HL-60 (cell line): ENCODE results near the gene COX6B2.

Experiments
- DNase-seq, 2 experiments: peaks; one replicate each; pipeline ENCODE4 v3.0.0-alpha.2; 2010 to 2020; ENCODE audit warnings: low read depth in 1 of 2, low spot score in 1 of 2
- H3K27ac ChIP-seq: fragments of 250-450 bp; sonication (Bioruptor Pico); replicated peaks from 2 replicates; pipeline ENCODE4 v1.5.1; 2020; ENCODE audit warnings: mild to moderate bottlenecking, moderate library complexity
- H3K27me3 ChIP-seq: fragments of 250-450 bp; sonication (Bioruptor Pico); 2 replicates; pipeline ENCODE4 v1.5.1; 2021; ENCODE audit warnings: mild to moderate bottlenecking, moderate library complexity; ENCODE audit not compliant: insufficient read depth, poor library complexity, severe bottlenecking
- H3K4me3 ChIP-seq: replicated peaks from 2 replicates; pipeline ENCODE4 v1.5.1; 2011; ENCODE audit warnings: mild to moderate bottlenecking, control low read depth, low read length; ENCODE audit not compliant: insufficient read depth
- CTCF ChIP-seq: IDR thresholded peaks from one replicate; pipeline ENCODE4 v1.5.1; 2011; ENCODE audit warnings: low read length, control low read depth, inconsistent platforms; ENCODE audit not compliant: insufficient read depth
- GABPA ChIP-seq: IDR thresholded peaks from 2 replicates; pipeline ENCODE4 v1.6.1; 2012; ENCODE audit warnings: low read depth
- POLR2AphosphoS5 ChIP-seq: IDR thresholded peaks from 2 replicates; pipeline ENCODE4 v1.6.1; 2012; ENCODE audit warnings: low read depth
- SPI1 ChIP-seq: IDR thresholded peaks from 2 replicates; pipeline ENCODE4 v1.6.1; 2012; ENCODE audit warnings: low read depth, mild to moderate bottlenecking, borderline replicate concordance
- TF ChIP-seq, protein P1 (sequence below): IDR thresholded peaks from 2 replicates; pipeline ENCODE4 v1.6.1; 2012; ENCODE audit warnings: low read depth; ENCODE audit not compliant: insufficient replicate concordance

COX6B2 gene

GRCh38 chr19:55372316-55373081 lies 18.0 kb upstream of the COX6B2 start:
- TF ChIP-seq POLR2AphosphoS5 = no peak
- TF ChIP-seq, protein P1, sequence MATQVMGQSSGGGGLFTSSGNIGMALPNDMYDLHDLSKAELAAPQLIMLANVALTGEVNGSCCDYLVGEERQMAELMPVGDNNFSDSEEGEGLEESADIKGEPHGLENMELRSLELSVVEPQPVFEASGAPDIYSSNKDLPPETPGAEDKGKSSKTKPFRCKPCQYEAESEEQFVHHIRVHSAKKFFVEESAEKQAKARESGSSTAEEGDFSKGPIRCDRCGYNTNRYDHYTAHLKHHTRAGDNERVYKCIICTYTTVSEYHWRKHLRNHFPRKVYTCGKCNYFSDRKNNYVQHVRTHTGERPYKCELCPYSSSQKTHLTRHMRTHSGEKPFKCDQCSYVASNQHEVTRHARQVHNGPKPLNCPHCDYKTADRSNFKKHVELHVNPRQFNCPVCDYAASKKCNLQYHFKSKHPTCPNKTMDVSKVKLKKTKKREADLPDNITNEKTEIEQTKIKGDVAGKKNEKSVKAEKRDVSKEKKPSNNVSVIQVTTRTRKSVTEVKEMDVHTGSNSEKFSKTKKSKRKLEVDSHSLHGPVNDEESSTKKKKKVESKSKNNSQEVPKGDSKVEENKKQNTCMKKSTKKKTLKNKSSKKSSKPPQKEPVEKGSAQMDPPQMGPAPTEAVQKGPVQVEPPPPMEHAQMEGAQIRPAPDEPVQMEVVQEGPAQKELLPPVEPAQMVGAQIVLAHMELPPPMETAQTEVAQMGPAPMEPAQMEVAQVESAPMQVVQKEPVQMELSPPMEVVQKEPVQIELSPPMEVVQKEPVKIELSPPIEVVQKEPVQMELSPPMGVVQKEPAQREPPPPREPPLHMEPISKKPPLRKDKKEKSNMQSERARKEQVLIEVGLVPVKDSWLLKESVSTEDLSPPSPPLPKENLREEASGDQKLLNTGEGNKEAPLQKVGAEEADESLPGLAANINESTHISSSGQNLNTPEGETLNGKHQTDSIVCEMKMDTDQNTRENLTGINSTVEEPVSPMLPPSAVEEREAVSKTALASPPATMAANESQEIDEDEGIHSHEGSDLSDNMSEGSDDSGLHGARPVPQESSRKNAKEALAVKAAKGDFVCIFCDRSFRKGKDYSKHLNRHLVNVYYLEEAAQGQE = no peak
- TF ChIP-seq CTCF = no peak
- no peak for TF ChIP-seq SPI1
- TF ChIP-seq GABPA = no peak
- peaks cover 54% of the 10 kb centered on the region for H3K27me3 ChIP-seq
- H3K4me3 ChIP-seq = no peak overlapping the region
- no peak overlapping the region for H3K27ac ChIP-seq
- no peak for DNase-seq

GRCh38 chr19:55370305-55370988 lies 15.9 kb upstream of the COX6B2 start, which contains the start of gene IL11:
TSS of gene IL11 (minus strand) at chr19:55370463. CDS start at chr19:55370310, 153 bp downstream.
- Histone ChIP-seq H3K27ac (no peak within 1 kb of the TSS), H3K27me3 (peaks cover 43% of the 10 kb centered on the region), H3K4me3 (no peak within 1 kb of the TSS)
- DNase-seq = no peak
- TF ChIP-seq, protein P1 = no peak
- no peak for TF ChIP-seq GABPA
- no peak for TF ChIP-seq CTCF
- TF ChIP-seq SPI1 = no peak
- no peak for TF ChIP-seq POLR2AphosphoS5

DNA sequence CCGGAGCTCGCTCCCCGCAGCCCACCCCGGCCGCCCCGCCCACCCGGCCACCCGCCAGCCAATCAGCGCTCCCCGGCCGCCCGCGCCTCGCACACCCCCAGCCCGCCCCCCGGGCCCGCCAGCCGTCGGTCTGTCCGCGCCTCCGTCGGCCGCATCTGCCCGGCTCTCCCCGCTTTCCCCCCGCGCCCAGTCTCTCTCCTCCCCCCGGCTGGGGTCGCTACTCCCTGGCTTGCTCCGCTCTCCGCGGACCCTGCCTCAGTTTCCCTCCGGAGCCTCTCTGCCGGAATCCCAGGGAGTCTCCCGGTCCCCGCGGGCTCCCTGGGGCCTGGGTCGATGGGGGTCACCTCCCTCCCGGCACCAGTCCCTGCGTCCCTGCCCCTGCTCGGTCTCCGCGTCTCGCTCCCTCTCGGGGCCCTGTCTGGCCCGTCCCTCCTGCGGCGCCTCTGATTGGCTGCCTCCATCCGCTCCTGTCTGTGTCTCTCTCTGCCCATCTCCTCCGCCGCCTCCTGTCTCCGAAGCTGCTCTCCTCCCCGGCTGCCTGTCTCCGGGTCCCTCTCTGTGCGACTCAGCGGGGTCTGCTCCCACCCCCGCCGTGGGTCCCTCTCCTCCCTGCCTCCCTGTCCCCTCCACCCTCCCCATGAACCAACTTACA lies 15.3 kb upstream of the COX6B2 start:
- TF ChIP-seq GABPA (no peak), CTCF (no peak), POLR2AphosphoS5 (no peak), SPI1 (no peak)
- TF ChIP-seq, protein P1 = no peak
- Histone ChIP-seq H3K27ac (no peak overlapping the region), H3K4me3 (no peak overlapping the region), H3K27me3 (peaks cover 43% of the 10 kb centered on the region)
- no peak for DNase-seq
